K562 (cell line): ENCODE data around the gene RNF151. TPM values are rescaled to one million over a fixed set of nuclear protein-coding genes. Genes with fewer than 3 reads are reported as not detected.

ENCODE experiments used
- CBX3 ChIP-seq, 2 experiments: IDR thresholded peaks; 1 replicate in 1 of 2; 2 replicates in 1 of 2; pipeline ENCODE4 v1.6.1; 2012; ENCODE audit warnings: inconsistent platforms in 2 of 2, low read length in 2 of 2, borderline replicate concordance in 1 of 2, control low read depth in 1 of 2
- ELK3 ChIP-seq: fragments of 450-650 bp; formaldehyde crosslinking; IDR thresholded peaks from 2 replicates; pipeline ENCODE4 v1.4.0; 2020; ENCODE audit warnings: mild to moderate bottlenecking
- MBD2 ChIP-seq: sonication (generic); IDR thresholded peaks from 2 replicates; pipeline ENCODE4 v1.6.1; 2016; ENCODE audit warnings: low read depth, borderline replicate concordance
- MCM5 ChIP-seq: fragments of 450-650 bp; IDR thresholded peaks from 2 replicates; pipeline ENCODE4 v1.6.1; 2016; ENCODE audit warnings: low read depth
- RBBP5 ChIP-seq: fragments of 200-600 bp; sonication (generic); IDR thresholded peaks from 2 replicates; pipeline ENCODE4 v1.6.1; 2012; ENCODE audit warnings: borderline replicate concordance, mild to moderate bottlenecking, low read length, control low read depth, inconsistent platforms; ENCODE audit not compliant: insufficient read depth, poor library complexity, severe bottlenecking
- REST ChIP-seq, 2 experiments: fragments of 450-650 bp; formaldehyde crosslinking in 1 of 2; IDR thresholded peaks; 2 replicates each; pipeline versions ENCODE4 v1.4.0 to v1.6.1; 2014 to 2020; ENCODE audit warnings: mild to moderate bottlenecking in 2 of 2, borderline replicate concordance in 1 of 2, low read depth in 1 of 2
- ZMIZ1 ChIP-seq, 2 experiments: fragments of 150-350 bp in 1 of 2; IDR thresholded peaks; 2 replicates each; pipeline ENCODE4 v1.6.1; 2012 to 2016; ENCODE audit warnings: low read depth in 2 of 2, low read length in 2 of 2, mild to moderate bottlenecking in 1 of 2, moderate library complexity in 1 of 2
- ZNF316 ChIP-seq: fragments of 450-650 bp; IDR thresholded peaks from 2 replicates; pipeline ENCODE4 v1.6.1; 2016
- ZNF551 ChIP-seq: fragments of 250-450 bp; sonication (Bioruptor Pico); IDR thresholded peaks from 2 replicates; pipeline ENCODE4 v1.5.0; 2021; ENCODE audit warnings: mild to moderate bottlenecking, moderate library complexity
- polyA plus RNA-seq, 8 experiments: library from polyadenylated mRNA; depleted of rRNA in 4 of 8; stranded (reverse) in 5 of 8; unstranded in 3 of 8; fragments of >200 nt; fragmentation: Nextera tagmentation in 2 of 8; fragmentation: Illumina TruSeq in 1 of 8; extraction: Ambion mirVana in 2 of 8; extraction: Trizol in 1 of 8; gene quantifications; 2 replicates each; pipeline versions ENCODE4 v1.2.1 to v1.2.3, GENCODE V29; 2011 to 2014; ENCODE audit warnings: inconsistent platforms in 1 of 8, missing spikeins in 1 of 8
- total RNA-seq, 7 experiments: library from RNA; depleted of rRNA in 6 of 7; stranded (reverse); fragments of >200 nt in 6 of 7; fragmentation: Illumina TruSeq in 2 of 7; extraction: Trizol in 2 of 7; gene quantifications; 2 replicates each; pipeline versions ENCODE4 v1.2.1 to v1.2.3, GENCODE V29; 2011 to 2021; ENCODE audit warnings: low replicate concordance in 1 of 7

The RNF151 gene
- total and polyA plus RNA-seq, 9 of the 15 experiments (the other 6 are each of a cell fraction or from before 2014, with no cell fraction given) = not detected

- no peak for TF ChIP-seq REST (IDR thresholded peaks at IDR 0.05; ENCODE audit: borderline replicate concordance)
- TF ChIP-seq REST (CRISPR knock-in tag; IDR thresholded peaks at IDR 0.05; ENCODE audit: low read depth) = peak; percentile 58; the same call in 1 of the 2 replicates
- TF ChIP-seq ZNF551 (CRISPR knock-in tag) = no peak
- TF ChIP-seq ZMIZ1 (IDR thresholded peaks at IDR 0.05; ENCODE audit: low read depth in 2 of 2, low read length in 2 of 2) = no peak
- no peak for TF ChIP-seq ZNF316
- no peak for TF ChIP-seq MBD2
- TF ChIP-seq ELK3 (CRISPR knock-in tag) = no peak
- peak in 1 of 2 experiments; percentile 62; a peak in 1 of 3 replicates for TF ChIP-seq CBX3 (IDR thresholded peaks at IDR 0.05; ENCODE audit: borderline replicate concordance in 1 of 2, low read length in 2 of 2)
- peak; percentile 20 for TF ChIP-seq RBBP5
- no peak for TF ChIP-seq MCM5
Observed at GRCh38 chr16:1991948-1992703, 25.5 kb downstream of the RNF151 start (continued).
